Measurements from ENCODE around the gene C1orf226.
"Not testable (repeated sequence)": the region's sequence is repeated elsewhere in the genome, so short reads cannot be mapped to it uniquely, and the experiment has no call there.

C1orf226 gene

GRCh38 chr1:162381383-162381782 lies at the start of gene C1orf226:
C1orf226 (plus strand) TSS chr1:162381728; CDS start chr1:162381902, 174 bp downstream.
- no peak for DNase-seq

GRCh38 chr1:162333991-162334390 lies 47.5 kb upstream of the C1orf226 start:
- no peak for DNase-seq

- DNase-seq = no peak
Measured at GRCh38 chr1:162335126-162335525, 46.4 kb upstream of the C1orf226 start.

GRCh38 chr1:162336621-162337285 lies 44.8 kb upstream of the C1orf226 start:
- DNase-seq = no peak

GRCh38 chr1:162342452-162342983 lies 39.0 kb upstream of the C1orf226 start:
- no peak for DNase-seq

- no peak for DNase-seq
Measured at GRCh38 chr1:162343470-162343869, 38.1 kb upstream of the C1orf226 start.

GRCh38 chr1:162347281-162347680 lies 34.2 kb upstream of the C1orf226 start:
- no peak for DNase-seq

- peak; percentile 41 for DNase-seq
Measured at GRCh38 chr1:162349635-162350330, 31.7 kb upstream of the C1orf226 start.

- DNase-seq = no peak
Measured at GRCh38 chr1:162351246-162351842, 30.2 kb upstream of the C1orf226 start.

GRCh38 chr1:162351874-162352273 lies 29.7 kb upstream of the C1orf226 start:
- DNase-seq = not testable (repeated sequence)

GRCh38 chr1:162353078-162353477 lies 28.4 kb upstream of the C1orf226 start:
- DNase-seq = no peak

GRCh38 chr1:162353702-162354101 lies 27.8 kb upstream of the C1orf226 start:
- no peak for DNase-seq

GRCh38 chr1:162357681-162358266 lies 23.8 kb upstream of the C1orf226 start:
- peak; percentile 8 for DNase-seq

GRCh38 chr1:162358928-162359327 lies 22.6 kb upstream of the C1orf226 start:
- DNase-seq = no peak

- DNase-seq = no peak
Measured at GRCh38 chr1:162359523-162360236, 21.8 kb upstream of the C1orf226 start.

GRCh38 chr1:162360237-162360873 lies 21.2 kb upstream of the C1orf226 start:
- DNase-seq = no peak

GRCh38 chr1:162360874-162361260 lies 20.7 kb upstream of the C1orf226 start:
- DNase-seq = no peak

- DNase-seq = no peak
Measured at GRCh38 chr1:162361349-162361748, 20.2 kb upstream of the C1orf226 start.

- DNase-seq = no peak
Measured at GRCh38 chr1:162363823-162364222, 17.7 kb upstream of the C1orf226 start.

- DNase-seq = no peak
Measured at GRCh38 chr1:162364498-162364897, 17.0 kb upstream of the C1orf226 start.

GRCh38 chr1:162365284-162366020 lies 16.1 kb upstream of the C1orf226 start:
- DNase-seq = no peak

- DNase-seq = no peak
Measured at GRCh38 chr1:162366149-162366548, 15.4 kb upstream of the C1orf226 start.

Data from NCI-H510A treated with DMSO at 0.1 percent for 48 hours (cell line).